Mucosa of gallbladder (tissue), 1 donor: ENCODE measurements around the gene KRT20. TPM values are rescaled to one million over a fixed set of nuclear protein-coding genes. Genes with fewer than 3 reads are reported as not detected.
"Not testable (repeated sequence)": the region's sequence is repeated elsewhere in the genome, so short reads cannot be mapped to it uniquely, and the experiment has no call there.

Source experiments
- DNase-seq: peaks from one replicate; pipeline ENCODE4 v3.0.0-alpha.2; 2020; ENCODE audit warnings: low spot score
- total RNA-seq: library from RNA; stranded (reverse); gene quantifications from one replicate; pipeline ENCODE4 v1.2.1, GENCODE V29; 2021
- donor health status: DM: no; HTN: no; CAD: no.

KRT20 gene
- total RNA-seq, 1 donor from 2014 or later, result 0.32 TPM

- no peak for DNase-seq
Measured at GRCh38 chr17:40900809-40901356, 15.8 kb upstream of the KRT20 start.

- no peak for DNase-seq
Measured at GRCh38 chr17:40896916-40897455, 11.9 kb upstream of the KRT20 start.

- DNase-seq, result no peak
Measured at GRCh38 chr17:40895106-40895730, 10.2 kb upstream of the KRT20 start.

- DNase-seq, result no peak
Measured at GRCh38 chr17:40888196-40888720, 3.2 kb upstream of the KRT20 start.

GRCh38 chr17:40886090-40886489, 1.0 kb upstream of the KRT20 start:
- no peak for DNase-seq

GRCh38 chr17:40883626-40884334, 1.3 kb downstream of the KRT20 start:
- DNase-seq, result no peak

GRCh38 chr17:40883031-40883430, 2.0 kb downstream of the KRT20 start:
- no peak for DNase-seq

GRCh38 chr17:40879026-40879425, 6.0 kb downstream of the KRT20 start:
- DNase-seq, result no peak

GRCh38 chr17:40878044-40878443, 7.0 kb downstream of the KRT20 start:
- no peak for DNase-seq

GRCh38 chr17:40873801-40874200, 11.2 kb downstream of the KRT20 start:
- no peak for DNase-seq

GRCh38 chr17:40873255-40873654, 11.8 kb downstream of the KRT20 start:
- DNase-seq, result no peak

- no peak for DNase-seq
Measured at GRCh38 chr17:40872416-40872815, 12.6 kb downstream of the KRT20 start.

- no peak for DNase-seq
Measured at GRCh38 chr17:40871316-40871715, 13.7 kb downstream of the KRT20 start.

GRCh38 chr17:40870136-40870535, 14.9 kb downstream of the KRT20 start:
- DNase-seq, result no peak

GRCh38 chr17:40866838-40867237, 18.2 kb downstream of the KRT20 start, which contains the start of gene KRT12:
KRT12 (minus strand) TSS chr17:40867223; CDS start chr17:40867186, 37 bp downstream.
- no peak for DNase-seq

- no peak for DNase-seq
Measured at GRCh38 chr17:40864661-40865390, 20.2 kb downstream of the KRT20 start.

GRCh38 chr17:40862985-40863733, 21.9 kb downstream of the KRT20 start:
- no peak for DNase-seq

GRCh38 chr17:40859536-40859935, 25.5 kb downstream of the KRT20 start:
- peak; percentile 51 for DNase-seq

- not testable (repeated sequence) for DNase-seq
Measured at GRCh38 chr17:40858667-40859066, 26.4 kb downstream of the KRT20 start.

GRCh38 chr17:40857535-40857934, 27.5 kb downstream of the KRT20 start:
- no peak for DNase-seq

GRCh38 chr17:40854175-40854814, 30.7 kb downstream of the KRT20 start:
- DNase-seq, result no peak
